CD4-positive, alpha-beta T cell treated with Interleukin-2 at 100 ng/mL for 4 hours (primary cell): Measurements from ENCODE around the gene ADD2.
A peak's percentile ranks its signal among the peaks of the same experiment; 100 is the strongest.

Experiments used
- DNase-seq: peaks from one replicate; pipeline ENCODE4 v3.0.0-alpha.2; 2020; ENCODE audit warnings: low spot score

Gene ADD2

GRCh38 chr2:70670626-70671025, 97.4 kb downstream of the ADD2 start:
- no peak for DNase-seq

GRCh38 chr2:70670202-70670601, 97.8 kb downstream of the ADD2 start:
- no peak for DNase-seq

GRCh38 chr2:70668911-70669310, 99.1 kb downstream of the ADD2 start:
- DNase-seq = no peak

GRCh38 chr2:70668432-70668831, 99.6 kb downstream of the ADD2 start:
- DNase-seq = no peak

GRCh38 chr2:70664525-70664924, 103.5 kb downstream of the ADD2 start:
- DNase-seq = peak; percentile 6

- DNase-seq = no peak
Observed at GRCh38 chr2:70663411-70663810, 104.6 kb downstream of the ADD2 start.

- no peak for DNase-seq
Observed at GRCh38 chr2:70659551-70659950, 108.4 kb downstream of the ADD2 start.

GRCh38 chr2:70658476-70658875, 109.5 kb downstream of the ADD2 start:
- DNase-seq = no peak

- DNase-seq = no peak
Observed at GRCh38 chr2:70657246-70657645, 110.8 kb downstream of the ADD2 start.

- no peak for DNase-seq
Observed at GRCh38 chr2:70656421-70657010, 111.5 kb downstream of the ADD2 start.

GRCh38 chr2:70655786-70656185, 112.2 kb downstream of the ADD2 start:
- no peak for DNase-seq

- peak; percentile 10 for DNase-seq
Observed at GRCh38 chr2:70655211-70655610, 112.8 kb downstream of the ADD2 start.

GRCh38 chr2:70651727-70652126, 116.3 kb downstream of the ADD2 start:
- no peak for DNase-seq

GRCh38 chr2:70651014-70651413, 117.0 kb downstream of the ADD2 start:
- DNase-seq = no peak

- DNase-seq = no peak
Observed at GRCh38 chr2:70648961-70649360, 119.0 kb downstream of the ADD2 start.

- DNase-seq = peak; percentile 58
Observed at GRCh38 chr2:70647873-70648481, 120.0 kb downstream of the ADD2 start.

- DNase-seq = no peak
Observed at GRCh38 chr2:70646420-70646818, 121.6 kb downstream of the ADD2 start.

GRCh38 chr2:70645733-70646419, 122.1 kb downstream of the ADD2 start:
- DNase-seq = no peak

GRCh38 chr2:70643715-70644114, 124.3 kb downstream of the ADD2 start:
- DNase-seq = no peak

- no peak for DNase-seq
Observed at GRCh38 chr2:70641263-70641784, 126.7 kb downstream of the ADD2 start.

GRCh38 chr2:70639841-70640436, 128.1 kb downstream of the ADD2 start:
- DNase-seq = no peak

GRCh38 chr2:70638561-70638960, 129.4 kb downstream of the ADD2 start:
- DNase-seq = no peak

- no peak for DNase-seq
Observed at GRCh38 chr2:70633508-70633907, 134.5 kb downstream of the ADD2 start.
